ENCODE results near the gene DDO.

DDO gene

GRCh38 chr6:110456694-110457093 is 41.3 kb upstream of the DDO start:
- peak; percentile 67 for DNase-seq (ENCODE audit: low read depth)
- TF ChIP-seq CTCF (IDR thresholded peaks at IDR 0.05; ENCODE audit: insufficient read depth, low read depth, low read length, missing control alignments), result no peak
- H3K4me3 ChIP-seq (ENCODE audit: low read length), result no peak overlapping the region

- no peak for TF ChIP-seq CTCF (IDR thresholded peaks at IDR 0.05; ENCODE audit: insufficient read depth, low read depth, low read length, missing control alignments)
- DNase-seq (ENCODE audit: low read depth), result no peak
- no peak overlapping the region for H3K4me3 ChIP-seq (ENCODE audit: low read length)
Observed at GRCh38 chr6:110449541-110449895, 34.1 kb upstream of the DDO start.

- no peak for TF ChIP-seq CTCF (IDR thresholded peaks at IDR 0.05; ENCODE audit: insufficient read depth, low read depth, low read length, missing control alignments)
- H3K4me3 ChIP-seq (ENCODE audit: low read length), result no peak overlapping the region
- no peak for DNase-seq (ENCODE audit: low read depth)
Observed at GRCh38 chr6:110448846-110449540, 33.6 kb upstream of the DDO start.

GRCh38 chr6:110447761-110448160 is 32.4 kb upstream of the DDO start:
- TF ChIP-seq CTCF (IDR thresholded peaks at IDR 0.05; ENCODE audit: insufficient read depth, low read depth, low read length, missing control alignments), result no peak
- no peak overlapping the region for H3K4me3 ChIP-seq (ENCODE audit: low read length)

GRCh38 chr6:110446405-110446804 is 31.0 kb upstream of the DDO start:
- DNase-seq (ENCODE audit: low read depth), result peak; percentile 90
- H3K4me3 ChIP-seq (ENCODE audit: low read length), result no peak overlapping the region
- TF ChIP-seq CTCF (IDR thresholded peaks at IDR 0.05; ENCODE audit: insufficient read depth, low read depth, low read length, missing control alignments), result no peak

More at GRCh38 chr6:110447761-110448160, 32.4 kb upstream of the DDO start:
- DNase-seq (ENCODE audit: low read depth), result no peak

- TF ChIP-seq CTCF (IDR thresholded peaks at IDR 0.05; ENCODE audit: insufficient read depth, low read depth, low read length, missing control alignments), result no peak
- DNase-seq (ENCODE audit: low read depth), result no peak
- H3K4me3 ChIP-seq (ENCODE audit: low read length), result no peak overlapping the region
Observed at GRCh38 chr6:110440026-110440425, 24.7 kb upstream of the DDO start.

- H3K4me3 ChIP-seq (ENCODE audit: low read length), result no peak overlapping the region
- no peak for TF ChIP-seq CTCF (IDR thresholded peaks at IDR 0.05; ENCODE audit: insufficient read depth, low read depth, low read length, missing control alignments)
- DNase-seq (ENCODE audit: low read depth), result no peak
Observed at GRCh38 chr6:110439356-110439755, 24.0 kb upstream of the DDO start.
